GM21423 (cell line): ENCODE results near the gene FLT3.
"Not testable (repeated sequence)": the region's sequence is repeated elsewhere in the genome, so short reads cannot be mapped to it uniquely, and the experiment has no call there.

Source experiments
- ATAC-seq: cut with Tn5 transposase; IDR thresholded peaks from one replicate; pipeline ENCODE4 v1.9.1; 2021; ENCODE audit warnings: mild to moderate bottlenecking, moderate library complexity; ENCODE audit not compliant: unreplicated experiment

Gene FLT3

DNA sequence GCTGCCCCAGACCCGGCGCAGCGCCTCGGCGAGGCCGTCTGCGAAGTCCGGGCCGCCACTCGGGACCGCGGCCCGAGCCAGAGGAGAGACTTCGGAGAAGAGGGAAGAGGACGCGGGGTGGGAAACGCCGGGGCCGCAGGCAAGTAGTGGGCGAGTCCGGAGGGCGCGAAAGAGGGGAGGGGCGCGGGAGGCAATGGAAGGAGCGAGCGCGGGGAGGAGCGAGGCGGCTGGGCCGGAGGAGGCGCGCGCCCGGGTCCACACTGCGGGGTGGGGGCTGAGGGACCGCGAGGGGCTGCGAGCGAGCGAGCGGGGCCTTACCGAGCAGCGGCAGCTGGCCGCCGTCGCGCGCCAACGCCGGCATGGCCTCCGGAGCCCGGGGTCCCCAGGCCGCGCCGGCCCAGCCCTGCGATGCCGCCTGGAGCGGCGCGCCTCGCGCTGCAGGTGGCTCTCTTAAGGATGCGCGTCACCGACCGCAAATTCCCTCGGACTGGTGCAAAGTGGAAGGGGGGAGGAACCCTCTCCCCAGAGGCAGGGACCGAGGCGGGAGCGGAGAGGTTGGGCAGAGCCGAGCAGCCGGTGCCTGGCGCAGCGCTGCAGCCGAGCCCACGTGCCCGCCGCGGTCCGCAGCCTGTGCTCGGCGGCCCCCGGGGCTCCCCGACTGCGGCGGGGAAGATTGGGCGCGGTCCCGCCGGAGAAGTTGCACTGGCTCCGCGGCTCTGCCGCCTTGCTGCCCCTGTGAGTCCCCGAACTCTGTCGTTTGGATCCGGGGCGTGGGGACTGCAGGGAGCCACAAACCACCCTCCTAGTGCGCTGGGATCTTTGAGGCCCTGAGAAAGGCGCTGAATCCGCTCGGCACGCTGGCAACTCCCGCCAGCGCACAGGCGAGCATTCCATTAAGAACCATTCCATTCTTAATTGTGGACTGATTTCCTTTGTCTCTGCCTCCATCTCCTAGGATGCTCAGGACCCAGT lies at the start of gene FLT3:
TSS of gene FLT3 (minus strand) at position 427 of the 972 bp plus-strand sequence. CDS start at position 361, 66 bp downstream.
- ATAC-seq, result no peak

DNA sequence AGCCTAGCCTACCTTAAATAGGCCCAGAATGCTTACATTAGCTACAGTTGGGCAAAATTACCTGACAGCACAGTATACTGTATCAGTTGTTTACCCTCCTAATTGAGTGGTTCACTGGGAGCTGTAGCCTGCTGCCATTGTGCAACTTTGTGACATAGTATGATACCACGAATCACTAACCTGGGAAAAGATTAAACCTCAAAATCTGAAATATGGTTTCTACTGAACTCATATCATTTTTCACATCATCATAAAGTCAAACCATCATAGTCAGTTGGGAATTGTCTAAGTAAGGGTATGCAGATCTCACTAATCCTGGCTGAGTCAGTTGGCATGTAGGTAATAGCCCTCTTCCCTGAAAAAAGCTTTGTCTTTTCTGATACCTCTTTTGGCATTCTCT lies 47.1 kb upstream of the FLT3 start:
- no peak for ATAC-seq

DNA sequence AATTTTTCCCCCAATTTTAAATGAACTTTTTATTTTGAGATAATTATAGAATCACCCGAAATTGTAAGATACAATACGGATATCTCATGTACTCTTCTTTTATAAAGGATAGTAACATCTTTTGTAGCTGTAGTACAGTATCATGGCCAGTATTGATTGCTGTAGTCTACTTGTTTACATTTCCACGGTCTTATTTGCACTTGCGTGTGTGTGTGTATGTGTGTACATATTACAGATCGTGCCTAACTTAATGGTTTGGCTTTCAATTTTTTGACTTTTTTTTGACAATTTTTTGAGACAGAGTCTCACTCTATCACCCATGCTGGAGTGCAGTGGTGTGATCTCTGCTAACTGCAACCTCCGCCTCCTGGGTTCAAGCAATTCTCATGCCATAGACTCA lies 44.7 kb upstream of the FLT3 start:
- ATAC-seq, result no peak

DNA sequence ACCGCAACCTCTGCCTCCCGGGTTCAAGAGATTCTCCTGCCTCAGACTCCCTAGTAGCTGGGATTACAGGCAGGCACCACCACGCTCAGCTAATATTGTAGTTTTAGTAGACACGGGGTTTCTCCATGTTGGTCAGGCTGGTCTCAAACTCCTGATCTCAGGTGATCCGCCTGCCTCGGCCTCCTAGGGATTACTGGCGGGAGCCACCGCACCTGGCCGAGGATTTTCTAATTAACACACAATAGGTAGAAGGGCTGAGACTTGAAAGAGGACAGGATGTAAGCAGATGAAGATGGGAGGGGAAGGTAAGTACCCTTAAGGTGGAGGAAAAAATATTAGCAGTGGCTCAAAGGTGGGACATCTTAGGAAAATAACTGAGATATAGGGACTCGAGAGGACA lies 41.2 kb upstream of the FLT3 start:
- not testable (repeated sequence) for ATAC-seq

DNA sequence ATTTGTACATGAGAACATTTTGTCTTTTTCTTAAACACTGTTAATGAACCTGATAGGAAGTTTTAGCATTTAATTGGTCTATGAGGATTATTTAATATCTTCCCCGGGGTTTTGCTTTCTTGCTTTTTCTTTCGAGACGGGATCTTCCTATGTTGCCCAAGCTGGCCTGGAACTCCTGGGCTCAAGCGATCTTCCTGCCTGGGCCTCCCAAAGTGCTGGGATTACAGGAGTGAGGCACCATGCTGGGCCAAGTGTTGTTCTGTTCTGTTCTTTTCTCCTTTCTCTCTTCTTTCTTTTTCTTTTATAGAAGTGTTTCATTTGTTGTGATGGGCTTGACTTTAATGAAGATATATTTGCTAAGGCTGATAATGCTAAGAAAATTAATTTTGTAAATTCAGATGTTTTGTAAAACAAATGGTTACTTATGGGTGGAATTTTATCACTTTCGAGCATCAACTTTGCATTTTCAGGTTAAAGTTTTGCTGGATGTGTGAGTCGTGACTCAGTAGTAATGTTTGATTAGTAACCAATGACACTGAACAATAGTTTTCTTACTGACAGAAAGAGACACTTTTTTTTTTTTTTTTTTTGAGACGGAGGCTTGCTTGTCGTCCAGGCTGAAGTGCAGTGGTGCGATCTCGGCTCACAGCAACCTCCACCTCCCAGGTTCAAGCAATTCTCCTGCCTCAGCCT lies 40.2 kb upstream of the FLT3 start:
- ATAC-seq, result no peak

DNA sequence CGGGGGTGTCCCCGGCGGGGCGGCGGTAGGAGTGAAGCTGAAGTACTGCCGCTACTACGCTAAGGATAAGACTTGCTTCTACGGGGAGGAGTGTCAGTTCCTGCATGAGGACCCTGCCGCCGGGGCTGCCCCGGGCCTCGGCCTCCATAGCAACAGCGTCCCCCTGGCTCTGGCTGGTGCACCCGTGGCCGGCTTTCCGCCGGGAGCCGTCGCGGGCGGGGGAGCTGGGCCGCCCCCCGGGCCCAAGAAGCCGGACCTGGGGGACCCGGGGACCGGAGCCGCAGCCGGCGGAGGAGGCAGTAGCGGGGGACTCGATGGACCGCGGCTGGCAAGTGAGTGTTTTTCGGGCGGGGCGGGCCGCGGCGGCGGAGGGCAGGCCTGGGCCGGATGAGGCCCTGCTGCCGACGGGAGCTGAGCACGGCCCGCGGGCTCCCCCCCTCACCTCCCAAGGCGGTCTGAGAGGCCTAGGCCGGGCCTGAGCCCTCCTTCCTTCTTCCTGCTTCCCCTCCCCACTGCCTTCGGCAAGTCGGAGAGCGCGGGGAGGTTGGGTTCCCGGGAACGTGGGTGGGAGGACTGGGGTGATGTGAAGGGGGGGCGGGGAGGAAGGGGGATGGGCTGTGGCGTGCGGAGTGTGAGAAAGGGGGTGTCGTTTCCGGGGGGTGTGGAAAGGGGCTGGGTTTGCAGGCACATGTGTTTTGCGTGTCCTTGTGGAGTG lies 38.5 kb upstream of the FLT3 start:
- ATAC-seq, result peak; percentile 50

DNA sequence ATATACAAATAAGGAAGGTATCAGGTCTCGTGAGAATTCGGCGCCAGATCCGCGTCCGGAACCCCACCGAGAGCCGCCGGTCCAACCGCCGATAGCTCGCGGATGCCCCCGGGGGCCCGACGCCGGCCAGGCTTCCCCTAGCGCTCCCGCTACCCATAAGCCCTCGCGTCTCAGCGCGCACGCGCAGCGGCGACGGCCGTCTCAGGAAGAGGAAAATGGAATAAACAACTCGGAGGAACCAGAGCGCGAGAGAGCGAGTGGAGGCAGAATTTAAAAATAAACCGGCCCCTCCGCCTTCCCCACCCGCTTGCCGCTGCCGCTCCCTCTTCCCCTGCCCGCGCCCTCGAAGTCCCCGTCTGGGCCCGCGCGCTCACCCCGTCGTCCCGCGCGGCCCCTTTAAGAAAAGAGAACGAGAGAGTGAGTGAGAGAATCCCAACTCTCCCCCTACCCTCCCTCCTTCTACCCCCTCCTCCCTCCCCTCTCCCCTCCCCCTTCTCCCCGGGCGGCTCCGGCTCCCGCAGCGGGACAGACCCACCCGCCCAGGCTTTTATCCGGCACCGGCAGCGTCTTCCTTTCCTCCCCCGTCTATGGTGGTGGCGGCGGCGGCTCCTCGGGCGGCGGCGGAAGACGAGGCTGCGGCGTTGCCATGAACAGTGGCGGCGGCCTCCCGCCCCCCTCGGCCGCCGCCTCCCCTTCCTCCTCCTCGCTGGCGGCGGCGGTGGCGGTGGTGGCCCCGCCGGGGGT lies 37.8 kb upstream of the FLT3 start, which contains the start of gene PAN3:
TSS of gene PAN3 (plus strand) at position 534 of the 744 bp plus-strand sequence. CDS start at position 647, 113 bp downstream.
- ATAC-seq, result peak; percentile 51

DNA sequence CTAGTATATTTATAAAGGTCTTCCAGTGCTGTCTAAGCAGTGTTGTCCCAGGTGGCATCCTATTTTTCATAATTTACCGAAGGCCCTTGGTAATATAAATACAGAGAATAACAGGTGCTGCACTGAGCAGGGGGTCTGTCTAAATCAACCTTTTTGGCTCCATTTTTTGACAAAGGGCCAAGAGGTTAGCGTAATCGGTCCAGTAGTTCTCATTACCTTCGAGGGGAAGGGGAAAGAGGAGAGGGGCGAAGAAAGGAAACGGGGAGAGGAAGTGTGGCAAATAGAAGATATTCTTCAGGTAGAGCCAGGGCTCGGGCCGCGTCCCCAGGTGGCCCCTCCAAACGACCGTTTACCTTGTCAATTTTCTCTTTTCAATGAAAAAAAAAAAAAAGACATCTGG lies 37.2 kb upstream of the FLT3 start:
- peak; percentile 1 for ATAC-seq

DNA sequence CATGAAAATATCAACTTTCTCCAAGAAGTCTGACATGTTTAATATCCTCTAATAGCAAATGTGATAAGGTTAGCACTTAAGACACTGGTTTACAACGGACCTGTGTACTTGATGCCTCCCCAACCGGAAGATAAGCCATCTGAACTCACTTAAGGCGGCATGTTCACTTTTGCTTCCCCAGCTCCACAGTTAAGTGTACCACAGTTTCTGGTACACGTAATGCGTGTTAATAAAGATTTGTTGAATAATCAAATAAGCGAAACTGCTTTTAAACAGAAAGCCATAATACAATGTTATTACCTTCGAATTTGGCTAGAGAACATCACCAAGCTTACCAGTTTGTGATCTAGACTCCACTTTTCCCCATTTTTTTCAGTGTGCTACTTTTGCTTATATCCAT lies 36.5 kb upstream of the FLT3 start:
- no peak for ATAC-seq

DNA sequence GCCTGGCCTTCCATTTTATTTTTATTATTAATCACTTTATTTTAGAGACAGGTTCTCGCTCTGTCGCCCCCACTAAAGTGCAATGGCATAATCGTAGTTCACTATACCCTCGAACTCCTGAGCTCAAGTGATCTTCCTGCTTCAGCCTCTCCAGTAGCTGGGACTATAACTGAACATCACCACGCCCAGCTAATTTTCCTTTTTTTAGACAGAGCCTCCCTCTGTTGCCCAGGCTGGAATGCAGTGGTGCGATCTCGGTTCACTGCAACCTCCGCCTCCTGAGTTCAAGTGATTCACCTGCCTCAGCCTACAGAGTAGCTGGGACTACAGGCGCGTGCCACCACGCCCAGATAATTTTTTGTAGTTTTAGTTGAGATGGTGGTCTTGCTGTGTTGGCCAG lies 31.3 kb upstream of the FLT3 start:
- no peak for ATAC-seq

DNA sequence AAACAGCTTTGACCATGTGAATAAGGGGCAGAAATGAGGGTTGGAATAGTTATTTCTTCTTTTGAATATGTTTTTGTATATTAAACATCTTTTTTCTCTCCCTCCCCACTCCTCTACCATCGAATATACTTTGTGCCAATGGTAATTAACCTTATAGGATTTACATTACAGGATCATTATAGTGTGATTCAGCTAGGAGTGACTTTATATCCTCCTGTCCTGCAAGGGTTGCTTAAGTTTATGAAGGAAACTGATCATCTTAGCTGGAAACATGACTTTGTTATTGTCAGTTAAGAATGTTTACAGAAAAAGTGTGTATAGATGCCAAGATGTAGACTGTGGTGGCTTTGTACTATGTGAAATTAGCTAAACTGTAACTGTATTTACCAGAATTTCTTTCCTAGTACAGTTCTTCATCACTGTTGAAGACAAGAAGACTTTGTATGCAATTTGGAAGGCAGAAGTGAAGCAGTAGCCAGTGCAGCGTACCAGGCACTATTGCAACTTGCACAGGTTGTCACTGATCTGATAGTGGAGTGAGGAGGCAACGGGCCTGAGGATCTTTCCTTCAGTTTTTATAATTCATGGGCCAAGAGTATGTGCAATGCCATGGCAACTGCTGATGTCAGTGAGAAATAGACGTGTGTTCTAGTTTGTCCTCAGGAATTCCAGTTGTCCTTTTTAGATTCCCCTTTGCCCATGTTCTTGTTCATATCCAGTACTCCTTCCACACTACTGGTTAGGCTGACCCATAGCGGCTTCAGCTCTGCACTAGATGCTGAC lies 29.7 kb upstream of the FLT3 start:
- no peak for ATAC-seq

DNA sequence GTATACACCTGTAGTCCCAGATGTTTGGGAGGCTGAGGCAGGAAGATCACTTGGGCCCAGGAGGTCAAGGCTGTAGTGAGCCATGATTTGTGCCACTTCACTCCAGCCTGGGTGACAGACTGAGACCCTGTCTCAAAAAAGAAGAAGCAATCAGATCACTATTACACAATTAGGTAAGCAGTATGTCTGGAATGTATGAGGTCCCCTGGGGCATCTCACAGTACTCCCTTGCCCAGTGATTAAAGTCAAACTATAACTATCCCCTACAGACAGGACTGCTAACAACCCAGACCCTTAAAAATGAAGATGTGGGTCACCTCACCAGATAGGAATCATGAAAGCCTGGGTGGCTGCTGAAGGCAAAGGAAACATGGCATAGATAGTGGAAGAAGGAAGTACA lies 28.6 kb upstream of the FLT3 start:
- ATAC-seq, result no peak

DNA sequence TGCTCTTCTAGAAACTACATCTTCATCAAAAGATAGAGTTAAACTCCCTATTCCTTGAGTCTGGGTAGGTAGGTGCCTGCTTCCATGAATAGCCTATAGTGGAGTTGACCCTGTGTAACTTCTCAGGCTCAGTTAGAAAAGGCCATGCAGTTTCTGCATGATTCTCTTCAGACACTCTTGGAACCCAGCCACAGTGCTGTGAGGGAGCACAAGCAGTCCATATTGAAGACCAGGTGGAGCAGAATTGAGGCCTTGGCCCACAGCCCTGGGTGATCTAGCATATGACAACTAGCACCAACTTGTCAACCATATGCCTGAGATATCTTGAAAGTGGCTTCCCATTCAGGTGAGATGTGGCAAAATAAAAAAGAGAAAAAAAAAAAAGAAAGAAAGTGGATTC lies 27.7 kb upstream of the FLT3 start:
- no peak for ATAC-seq

DNA sequence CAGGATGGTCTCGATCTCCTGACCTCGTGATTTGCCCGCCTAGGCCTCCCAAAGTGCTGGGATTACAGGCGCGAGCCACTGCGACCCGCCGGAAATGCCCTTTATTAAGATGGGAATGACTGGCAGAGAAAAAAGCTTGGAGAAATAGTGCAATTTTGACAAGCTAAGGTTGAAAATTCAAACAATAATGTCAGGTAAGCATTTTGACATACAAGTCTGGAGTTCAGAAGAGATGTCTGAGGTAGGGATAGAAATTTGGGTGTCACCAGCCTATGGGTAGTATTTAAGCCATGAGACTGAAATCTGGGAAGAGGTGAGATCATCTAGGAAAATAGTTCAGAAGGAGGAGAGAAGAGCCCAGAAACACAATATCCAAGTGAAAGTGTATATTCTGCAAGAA lies 20.8 kb upstream of the FLT3 start:
- ATAC-seq, result no peak

DNA sequence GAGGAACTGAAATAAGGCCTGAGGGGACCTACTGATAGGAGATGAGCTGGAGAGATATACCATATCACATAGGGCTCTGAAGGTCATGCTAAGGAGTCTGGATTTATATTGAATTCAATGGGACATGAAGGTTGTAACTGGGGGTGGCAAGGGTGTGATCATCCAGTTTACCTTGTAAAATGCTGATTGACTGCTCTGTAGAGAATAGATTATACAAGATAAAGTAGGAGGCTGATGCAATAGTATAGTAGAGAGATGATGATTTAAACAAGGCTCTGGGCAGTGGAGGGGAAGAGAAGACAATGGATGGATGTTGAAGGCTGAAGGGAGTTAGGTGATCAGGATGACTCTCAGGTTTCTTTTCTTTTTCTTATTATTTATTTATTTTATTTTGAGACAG lies 19.9 kb upstream of the FLT3 start:
- ATAC-seq, result no peak

DNA sequence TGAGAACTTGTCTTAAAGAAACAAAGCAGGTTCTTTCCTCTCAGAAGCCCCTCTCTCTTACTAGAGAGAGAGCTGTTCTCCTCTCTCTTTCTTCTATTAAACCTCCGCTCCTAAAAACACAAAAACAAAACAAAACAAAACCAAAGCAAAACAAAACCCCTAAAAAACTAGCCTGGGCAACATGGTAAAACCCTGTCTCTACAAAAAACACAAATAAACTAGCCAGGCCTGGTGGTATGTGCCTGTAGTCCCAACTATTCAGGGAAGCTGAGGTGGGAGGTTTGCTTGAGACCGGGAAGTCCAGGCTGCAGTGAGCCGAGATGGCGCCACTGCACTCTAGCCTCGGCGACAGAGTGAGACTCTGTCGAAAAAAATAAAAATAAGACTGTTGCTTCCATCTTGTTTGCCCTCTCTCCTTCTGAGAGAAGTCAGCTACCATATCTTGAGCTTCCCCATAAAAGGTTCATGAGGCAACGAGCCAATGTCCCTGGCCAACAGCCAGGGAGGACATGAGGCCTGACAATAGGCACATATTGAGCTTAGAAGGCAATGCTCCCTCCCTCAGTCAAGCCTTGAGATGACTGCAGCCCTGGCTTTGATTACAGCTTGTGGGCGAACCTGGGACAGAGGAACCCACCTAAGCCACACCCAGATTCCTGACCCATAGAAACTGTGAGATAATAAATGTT lies 17.5 kb upstream of the FLT3 start:
- no peak for ATAC-seq

DNA sequence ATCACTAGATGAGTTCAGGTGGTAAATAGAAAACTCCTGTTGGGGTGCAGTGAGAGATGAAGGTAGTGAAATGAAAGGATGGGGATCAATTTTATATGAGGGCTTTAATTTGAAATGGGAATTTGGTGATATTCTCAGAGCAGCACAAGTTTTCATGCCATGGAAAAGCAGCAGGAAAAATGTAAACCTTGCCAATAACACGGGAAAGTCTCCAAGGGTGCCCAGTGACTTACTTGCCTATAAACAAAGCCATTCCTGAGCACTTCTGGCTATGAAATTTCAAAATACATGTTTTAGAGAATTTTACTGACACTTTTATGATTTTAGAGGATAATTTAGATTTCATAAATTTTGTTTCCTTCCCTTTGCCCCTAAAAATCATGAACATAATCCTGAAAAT lies 16.4 kb upstream of the FLT3 start:
- ATAC-seq, result no peak

DNA sequence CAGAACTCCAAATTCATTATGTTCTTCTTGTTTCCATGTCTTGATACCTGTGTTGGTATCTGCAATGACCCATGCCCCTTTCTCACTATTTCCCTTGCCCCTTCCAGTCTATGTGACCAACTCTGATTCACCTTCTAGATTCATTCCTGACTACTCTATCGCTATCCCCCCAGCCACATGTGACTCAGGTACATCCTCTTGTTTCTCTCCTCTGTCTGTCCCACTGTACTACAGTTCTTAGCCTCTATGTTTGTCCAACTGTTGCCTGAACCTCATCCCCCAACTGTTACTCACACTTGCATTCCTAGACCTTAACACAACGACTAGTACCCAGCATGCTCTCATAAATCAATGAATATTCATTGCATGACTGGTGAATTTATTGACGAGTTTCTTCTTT lies 10.0 kb upstream of the FLT3 start:
- ATAC-seq, result no peak

DNA sequence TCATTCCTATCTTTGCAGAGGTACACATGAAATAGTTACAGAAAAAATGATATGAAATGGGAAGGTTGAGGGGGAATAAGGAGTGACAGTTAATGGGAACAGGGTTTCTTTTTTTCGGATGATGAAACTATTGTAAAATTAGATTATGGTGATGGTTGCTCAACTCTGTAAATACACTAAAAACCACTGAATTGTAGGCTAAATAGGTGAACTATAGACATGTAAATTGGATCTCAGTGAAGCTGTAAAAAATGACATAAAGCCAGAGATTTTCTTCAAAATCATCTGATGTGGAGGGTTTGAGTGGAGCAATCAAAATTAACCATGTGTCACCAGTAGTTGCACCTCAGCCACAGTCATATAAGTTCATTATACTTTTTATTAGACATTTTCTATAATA lies 6.6 kb upstream of the FLT3 start:
- no peak for ATAC-seq
